HepG2 (cell line): ENCODE data around the gene SAPCD2. TPM values are rescaled to one million over a fixed set of nuclear protein-coding genes. Genes with fewer than 3 reads are reported as not detected.

ENCODE experiments used
- ERF ChIP-seq: IDR thresholded peaks from 2 replicates; pipeline ENCODE4 v1.6.1; 2018; ENCODE audit warnings: missing biosample characterization, missing genetic modification reagents
- MXD4 ChIP-seq: IDR thresholded peaks from 2 replicates; pipeline ENCODE4 v1.6.1; 2016; ENCODE audit warnings: mild to moderate bottlenecking, missing biosample characterization, missing genetic modification reagents
- SAP130 ChIP-seq: IDR thresholded peaks from 2 replicates; pipeline ENCODE4 v1.6.1; 2016; ENCODE audit warnings: low read depth
- SOX6 ChIP-seq, 2 experiments: fragments of 450-650 bp in 1 of 2; sonication (generic) in 1 of 2; formaldehyde crosslinking in 1 of 2; IDR thresholded peaks; 2 replicates each; pipeline versions ENCODE4 v1.4.0 to v1.6.1; 2017 to 2020; ENCODE audit warnings: antibody characterized with exemption in 1 of 2, mild to moderate bottlenecking in 1 of 2, missing genetic modification reagents in 1 of 2
- TCF12 ChIP-seq, 2 experiments: fragments of 450-650 bp in 1 of 2; sonication (generic) in 1 of 2; formaldehyde crosslinking in 1 of 2; IDR thresholded peaks; 2 replicates each; pipeline versions ENCODE4 v1.6.1 to v1.8.0; 2017 to 2022; ENCODE audit warnings: antibody characterized with exemption in 1 of 2, mild to moderate bottlenecking in 1 of 2, missing genetic modification reagents in 1 of 2, moderate library complexity in 1 of 2
- TRIM24 ChIP-seq: sonication (generic); formaldehyde crosslinking; IDR thresholded peaks from 2 replicates; pipeline ENCODE4 v1.8.0; 2022; ENCODE audit warnings: mild to moderate bottlenecking, missing genetic modification reagents
- ZNF460 ChIP-seq: sonication (generic); formaldehyde crosslinking; IDR thresholded peaks from 2 replicates; pipeline ENCODE4 v1.5.1; 2020; ENCODE audit warnings: missing genetic modification reagents, mild to moderate bottlenecking, borderline replicate concordance
- ZNF567 ChIP-seq: sonication (generic); formaldehyde crosslinking; IDR thresholded peaks from 2 replicates; pipeline ENCODE4 v1.8.1; 2023; ENCODE audit warnings: mild to moderate bottlenecking, missing genetic modification reagents, borderline replicate concordance
- ZNF577 ChIP-seq: sonication (generic); formaldehyde crosslinking; IDR thresholded peaks from 2 replicates; pipeline ENCODE4 v1.4.0; 2020; ENCODE audit warnings: mild to moderate bottlenecking, low read depth, missing genetic modification reagents, borderline replicate concordance
- ZNF598 ChIP-seq: sonication (generic); formaldehyde crosslinking; IDR thresholded peaks from 2 replicates; pipeline ENCODE4 v1.5.1; 2020; ENCODE audit warnings: mild to moderate bottlenecking, missing genetic modification reagents, borderline replicate concordance
- ZNF709 ChIP-seq: sonication (generic); formaldehyde crosslinking; IDR thresholded peaks from 2 replicates; pipeline ENCODE4 v1.5.0; 2020; ENCODE audit warnings: mild to moderate bottlenecking, missing genetic modification reagents
- ZNF788 ChIP-seq: sonication (generic); formaldehyde crosslinking; IDR thresholded peaks from 2 replicates; pipeline ENCODE4 v1.5.0; 2020; ENCODE audit warnings: mild to moderate bottlenecking, missing genetic modification reagents, borderline replicate concordance
- ZSCAN25 ChIP-seq: sonication (generic); formaldehyde crosslinking; IDR thresholded peaks from 2 replicates; pipeline ENCODE4 v1.8.0; 2022; ENCODE audit warnings: mild to moderate bottlenecking, missing genetic modification reagents
- ZSCAN29 ChIP-seq: sonication (generic); formaldehyde crosslinking; conservative IDR thresholded peaks from 2 replicates; pipeline ENCODE4 v1.4.0; 2020; ENCODE audit warnings: mild to moderate bottlenecking, missing genetic modification reagents
- ZSCAN30 ChIP-seq: sonication (generic); formaldehyde crosslinking; IDR thresholded peaks from 2 replicates; pipeline ENCODE4 v1.5.0; 2020; ENCODE audit warnings: mild to moderate bottlenecking, missing genetic modification reagents
- polyA plus RNA-seq, 8 experiments: library from polyadenylated mRNA; depleted of rRNA in 3 of 8; stranded (reverse) in 7 of 8; unstranded in 1 of 8; fragments of >200 nt; fragmentation: Illumina TruSeq in 4 of 8; extraction: Trizol in 4 of 8; gene quantifications; 2 replicates each; pipeline versions ENCODE4 v1.2.1 to v1.2.3, GENCODE V29; 2011 to 2016; ENCODE audit warnings: low read depth in 4 of 8, missing spikeins in 1 of 8, mixed read lengths in 1 of 8; ENCODE audit not compliant: insufficient read depth in 1 of 8
- total RNA-seq, 5 experiments: library from RNA; depleted of rRNA; stranded (reverse); fragments of >200 nt; fragmentation: Illumina TruSeq; extraction: Trizol; gene quantifications; 2 replicates each; pipeline ENCODE4 v1.2.3, GENCODE V29; 2016; ENCODE audit warnings: low read depth in 1 of 5
- TF ChIP-seq, protein P1 (sequence below): sonication (generic); formaldehyde crosslinking; IDR thresholded peaks from 2 replicates; pipeline ENCODE4 v1.4.0; 2020; ENCODE audit warnings: mild to moderate bottlenecking, missing genetic modification reagents
- TF ChIP-seq, protein P2 (sequence below): sonication (generic); formaldehyde crosslinking; IDR thresholded peaks from 2 replicates; pipeline ENCODE4 v1.5.0; 2020; ENCODE audit warnings: mild to moderate bottlenecking, missing genetic modification reagents
- TF ChIP-seq, protein P3 (sequence below): sonication (generic); formaldehyde crosslinking; IDR thresholded peaks from 2 replicates; pipeline ENCODE4 v1.9.0; 2021; ENCODE audit warnings: missing genetic modification reagents, mild to moderate bottlenecking, borderline replicate concordance
- TF ChIP-seq, protein P4 (sequence below): IDR thresholded peaks from 2 replicates; pipeline ENCODE4 v1.6.1; 2016; ENCODE audit warnings: control low read depth

SAPCD2 gene
- total and polyA plus RNA-seq, 2 of the 13 experiments (the other 11 are each of a cell fraction or from before 2014, with no cell fraction given): 21.9 to 42.8 TPM

DNA sequence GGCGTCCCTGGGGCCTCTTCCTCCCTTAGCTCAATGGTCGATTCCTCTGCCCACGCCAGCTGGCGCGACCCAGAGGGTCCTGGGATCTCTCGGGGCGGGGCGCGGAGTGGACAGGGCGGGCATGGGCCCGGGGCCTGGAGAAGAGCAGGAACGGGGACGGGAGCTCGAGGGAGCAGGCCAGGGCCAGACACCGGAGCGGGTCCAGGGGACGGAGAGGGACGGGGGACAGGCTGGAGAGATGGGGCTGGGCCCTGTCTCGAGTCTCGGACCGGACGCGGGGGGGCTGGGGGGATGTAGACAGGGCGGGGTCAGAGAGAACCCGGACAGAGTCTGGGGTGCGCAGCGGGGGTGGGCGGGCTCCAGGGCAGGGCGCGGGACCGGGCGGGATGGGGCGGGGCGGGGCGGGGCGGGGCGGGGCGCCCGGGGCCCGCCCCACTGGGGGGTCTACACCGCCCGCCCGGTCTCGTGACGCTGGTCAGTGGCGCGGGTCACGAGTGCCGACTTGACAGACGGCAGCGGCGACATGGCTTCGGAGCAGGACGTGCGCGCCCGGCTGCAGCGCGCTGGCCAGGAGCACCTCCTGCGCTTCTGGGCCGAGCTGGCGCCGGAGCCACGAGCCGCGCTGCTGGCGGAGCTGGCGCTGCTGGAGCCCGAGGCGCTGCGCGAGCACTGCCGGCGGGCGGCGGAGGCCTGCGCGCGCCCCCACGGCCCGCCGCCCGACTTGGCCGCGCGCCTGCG, 6.8 kb upstream of the SAPCD2 start, which contains the start of gene UAP1L1 (continued):
- peak; percentile 24; the same call in 1 of the 2 replicates for TF ChIP-seq ZNF788 (CRISPR knock-in tag)
- TF ChIP-seq SOX6 (IDR thresholded peaks at IDR 0.05): no peak
- no peak for TF ChIP-seq SOX6 (CRISPR knock-in tag; IDR thresholded peaks at IDR 0.05)
- no peak for TF ChIP-seq ERF (CRISPR knock-in tag)
- 0 out of 2 replicates have a peak, but pooled peaks have one; percentile 18 for TF ChIP-seq MXD4 (CRISPR knock-in tag)
- no peak for TF ChIP-seq ZSCAN30 (CRISPR knock-in tag)
- TF ChIP-seq SAP130 (CRISPR knock-in tag): peak; percentile 64
- no peak for TF ChIP-seq ZNF709 (CRISPR knock-in tag)
- TF ChIP-seq ZNF577: no peak
- TF ChIP-seq ZSCAN25: peak; percentile 74; the same call in 1 of the 2 replicates
- TF ChIP-seq ZNF567 (CRISPR knock-in tag): no peak
- TF ChIP-seq, protein P1, sequence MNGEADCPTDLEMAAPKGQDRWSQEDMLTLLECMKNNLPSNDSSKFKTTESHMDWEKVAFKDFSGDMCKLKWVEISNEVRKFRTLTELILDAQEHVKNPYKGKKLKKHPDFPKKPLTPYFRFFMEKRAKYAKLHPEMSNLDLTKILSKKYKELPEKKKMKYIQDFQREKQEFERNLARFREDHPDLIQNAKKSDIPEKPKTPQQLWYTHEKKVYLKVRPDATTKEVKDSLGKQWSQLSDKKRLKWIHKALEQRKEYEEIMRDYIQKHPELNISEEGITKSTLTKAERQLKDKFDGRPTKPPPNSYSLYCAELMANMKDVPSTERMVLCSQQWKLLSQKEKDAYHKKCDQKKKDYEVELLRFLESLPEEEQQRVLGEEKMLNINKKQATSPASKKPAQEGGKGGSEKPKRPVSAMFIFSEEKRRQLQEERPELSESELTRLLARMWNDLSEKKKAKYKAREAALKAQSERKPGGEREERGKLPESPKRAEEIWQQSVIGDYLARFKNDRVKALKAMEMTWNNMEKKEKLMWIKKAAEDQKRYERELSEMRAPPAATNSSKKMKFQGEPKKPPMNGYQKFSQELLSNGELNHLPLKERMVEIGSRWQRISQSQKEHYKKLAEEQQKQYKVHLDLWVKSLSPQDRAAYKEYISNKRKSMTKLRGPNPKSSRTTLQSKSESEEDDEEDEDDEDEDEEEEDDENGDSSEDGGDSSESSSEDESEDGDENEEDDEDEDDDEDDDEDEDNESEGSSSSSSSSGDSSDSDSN (CRISPR knock-in tag): no peak; the same call in none of the 2 replicates
- no peak for TF ChIP-seq ZSCAN29 (CRISPR knock-in tag)
- no peak for TF ChIP-seq TRIM24 (CRISPR knock-in tag)
- TF ChIP-seq TCF12 (IDR thresholded peaks at IDR 0.05): no peak
- no peak for TF ChIP-seq TCF12 (CRISPR knock-in tag; IDR thresholded peaks at IDR 0.05)
- no peak for TF ChIP-seq ZNF460 (CRISPR knock-in tag)
- TF ChIP-seq, protein P2, sequence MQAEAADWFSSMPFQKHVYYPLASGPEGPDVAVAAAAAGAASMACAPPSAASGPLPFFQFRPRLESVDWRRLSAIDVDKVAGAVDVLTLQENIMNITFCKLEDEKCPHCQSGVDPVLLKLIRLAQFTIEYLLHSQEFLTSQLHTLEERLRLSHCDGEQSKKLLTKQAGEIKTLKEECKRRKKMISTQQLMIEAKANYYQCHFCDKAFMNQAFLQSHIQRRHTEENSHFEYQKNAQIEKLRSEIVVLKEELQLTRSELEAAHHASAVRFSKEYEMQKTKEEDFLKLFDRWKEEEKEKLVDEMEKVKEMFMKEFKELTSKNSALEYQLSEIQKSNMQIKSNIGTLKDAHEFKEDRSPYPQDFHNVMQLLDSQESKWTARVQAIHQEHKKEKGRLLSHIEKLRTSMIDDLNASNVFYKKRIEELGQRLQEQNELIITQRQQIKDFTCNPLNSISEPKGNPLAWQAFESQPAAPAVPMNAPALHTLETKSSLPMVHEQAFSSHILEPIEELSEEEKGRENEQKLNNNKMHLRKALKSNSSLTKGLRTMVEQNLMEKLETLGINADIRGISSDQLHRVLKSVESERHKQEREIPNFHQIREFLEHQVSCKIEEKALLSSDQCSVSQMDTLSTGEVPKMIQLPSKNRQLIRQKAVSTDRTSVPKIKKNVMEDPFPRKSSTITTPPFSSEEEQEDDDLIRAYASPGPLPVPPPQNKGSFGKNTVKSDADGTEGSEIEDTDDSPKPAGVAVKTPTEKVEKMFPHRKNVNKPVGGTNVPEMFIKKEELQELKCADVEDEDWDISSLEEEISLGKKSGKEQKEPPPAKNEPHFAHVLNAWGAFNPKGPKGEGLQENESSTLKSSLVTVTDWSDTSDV (CRISPR knock-in tag): 0 out of 2 replicates have a peak, but pooled peaks have one; percentile 69
- TF ChIP-seq, protein P3, sequence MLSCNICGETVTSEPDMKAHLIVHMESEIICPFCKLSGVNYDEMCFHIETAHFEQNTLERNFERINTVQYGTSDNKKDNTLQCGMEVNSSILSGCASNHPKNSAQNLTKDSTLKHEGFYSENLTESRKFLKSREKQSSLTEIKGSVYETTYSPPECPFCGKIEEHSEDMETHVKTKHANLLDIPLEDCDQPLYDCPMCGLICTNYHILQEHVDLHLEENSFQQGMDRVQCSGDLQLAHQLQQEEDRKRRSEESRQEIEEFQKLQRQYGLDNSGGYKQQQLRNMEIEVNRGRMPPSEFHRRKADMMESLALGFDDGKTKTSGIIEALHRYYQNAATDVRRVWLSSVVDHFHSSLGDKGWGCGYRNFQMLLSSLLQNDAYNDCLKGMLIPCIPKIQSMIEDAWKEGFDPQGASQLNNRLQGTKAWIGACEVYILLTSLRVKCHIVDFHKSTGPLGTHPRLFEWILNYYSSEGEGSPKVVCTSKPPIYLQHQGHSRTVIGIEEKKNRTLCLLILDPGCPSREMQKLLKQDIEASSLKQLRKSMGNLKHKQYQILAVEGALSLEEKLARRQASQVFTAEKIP: no peak
- 0 out of 2 replicates have a peak, but pooled peaks have one; percentile 26 for TF ChIP-seq ZNF598 (CRISPR knock-in tag)
- TF ChIP-seq, protein P4, sequence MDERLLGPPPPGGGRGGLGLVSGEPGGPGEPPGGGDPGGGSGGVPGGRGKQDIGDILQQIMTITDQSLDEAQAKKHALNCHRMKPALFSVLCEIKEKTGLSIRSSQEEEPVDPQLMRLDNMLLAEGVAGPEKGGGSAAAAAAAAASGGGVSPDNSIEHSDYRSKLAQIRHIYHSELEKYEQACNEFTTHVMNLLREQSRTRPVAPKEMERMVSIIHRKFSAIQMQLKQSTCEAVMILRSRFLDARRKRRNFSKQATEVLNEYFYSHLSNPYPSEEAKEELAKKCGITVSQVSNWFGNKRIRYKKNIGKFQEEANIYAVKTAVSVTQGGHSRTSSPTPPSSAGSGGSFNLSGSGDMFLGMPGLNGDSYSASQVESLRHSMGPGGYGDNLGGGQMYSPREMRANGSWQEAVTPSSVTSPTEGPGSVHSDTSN (CRISPR knock-in tag): no peak
